ENCODE results near the gene DMTF1.

Gene DMTF1

GRCh38 chr7:87155788-87156187, 3.5 kb downstream of the DMTF1 start:
- Histone ChIP-seq H3K27me3 (ENCODE audit: insufficient read depth, poor library complexity, severe bottlenecking) (no peaks in the 10 kb centered on the region), H3K4me3 (replicated peaks; ENCODE audit: insufficient read depth, low read length) (no peak overlapping the region), H3K27ac (replicated peaks) (no peak overlapping the region)
- TF ChIP-seq CTCF (IDR thresholded peaks at IDR 0.05; ENCODE audit: insufficient read depth, low read length) (no peak), GABPA (IDR thresholded peaks at IDR 0.05; ENCODE audit: low read depth) (no peak), SPI1 (IDR thresholded peaks at IDR 0.05; ENCODE audit: borderline replicate concordance, low read depth) (no peak), REST (IDR thresholded peaks at IDR 0.05; ENCODE audit: insufficient replicate concordance, low read depth) (no peak), POLR2AphosphoS5 (IDR thresholded peaks at IDR 0.05; ENCODE audit: low read depth) (no peak)
- DNase-seq (ENCODE audit: low read depth in 1 of 2, low spot score in 1 of 2): no peak

GRCh38 chr7:87156709-87157108, 4.5 kb downstream of the DMTF1 start:
- no peak overlapping the region for H3K27ac ChIP-seq (replicated peaks)

GRCh38 chr7:87159538-87159937, 7.3 kb downstream of the DMTF1 start:
- Histone ChIP-seq H3K27me3 (ENCODE audit: insufficient read depth, poor library complexity, severe bottlenecking) (no peaks in the 10 kb centered on the region), H3K27ac (replicated peaks) (no peak overlapping the region), H3K4me3 (replicated peaks; ENCODE audit: insufficient read depth, low read length) (no peak overlapping the region)
- DNase-seq (ENCODE audit: low read depth in 1 of 2, low spot score in 1 of 2): no peak
- TF ChIP-seq SPI1 (IDR thresholded peaks at IDR 0.05; ENCODE audit: borderline replicate concordance, low read depth): no peak
- TF ChIP-seq REST (IDR thresholded peaks at IDR 0.05; ENCODE audit: insufficient replicate concordance, low read depth): no peak
- TF ChIP-seq CTCF (IDR thresholded peaks at IDR 0.05; ENCODE audit: insufficient read depth, low read length): no peak
- TF ChIP-seq GABPA (IDR thresholded peaks at IDR 0.05; ENCODE audit: low read depth): no peak
- no peak for TF ChIP-seq POLR2AphosphoS5 (IDR thresholded peaks at IDR 0.05; ENCODE audit: low read depth)

More at GRCh38 chr7:87156709-87157108, 4.5 kb downstream of the DMTF1 start:
- H3K4me3 ChIP-seq (replicated peaks; ENCODE audit: insufficient read depth, low read length): no peak overlapping the region
- no peaks in the 10 kb centered on the region for H3K27me3 ChIP-seq (ENCODE audit: insufficient read depth, poor library complexity, severe bottlenecking)
- TF ChIP-seq SPI1 (IDR thresholded peaks at IDR 0.05; ENCODE audit: borderline replicate concordance, low read depth): no peak
- TF ChIP-seq POLR2AphosphoS5 (IDR thresholded peaks at IDR 0.05; ENCODE audit: low read depth): no peak
- no peak for TF ChIP-seq CTCF (IDR thresholded peaks at IDR 0.05; ENCODE audit: insufficient read depth, low read length)
- TF ChIP-seq REST (IDR thresholded peaks at IDR 0.05; ENCODE audit: insufficient replicate concordance, low read depth): no peak
- TF ChIP-seq GABPA (IDR thresholded peaks at IDR 0.05; ENCODE audit: low read depth): no peak
- no peak for DNase-seq (ENCODE audit: low read depth in 1 of 2, low spot score in 1 of 2)

All from HL-60 (cell line).